Adipose tissue (tissue), 3 donors: Measurements from ENCODE around the gene CEACAM8. TPM values are rescaled to one million over a fixed set of nuclear protein-coding genes. Genes with fewer than 3 reads are reported as not detected.
"Not testable (repeated sequence)": the region's sequence is repeated elsewhere in the genome, so short reads cannot be mapped to it uniquely, and the experiment has no call there.

Experiments
- H3K27ac ChIP-seq: one replicate; pipeline ENCODE4 v1.5.1; 2013; ENCODE audit warnings: low read depth, low read length
- WGBS, 3 donors: extraction: QIAGEN DNeasy Blood & Tissue Kit; methylation state at CpG; one replicate each; pipeline ENCODE4 v1.1.7; 2013; 5-methylcytosine and 5-hydroxymethylcytosine counted together
- polyA plus RNA-seq, 3 donors: library from polyadenylated mRNA; stranded (reverse); fragments of 200-250 nt; gene quantifications; one replicate each; pipeline ENCODE4 v1.2.3, GENCODE V29; 2013
- donor health status: healthy with polysubstance abuse.
- donor health status: Bipolar disorder and iron deficiency.
- donor health status: healthy.

Gene CEACAM8
- polyA plus RNA-seq, 3 donors, result 0.04 to 0.67 TPM; not detected in 1

DNA sequence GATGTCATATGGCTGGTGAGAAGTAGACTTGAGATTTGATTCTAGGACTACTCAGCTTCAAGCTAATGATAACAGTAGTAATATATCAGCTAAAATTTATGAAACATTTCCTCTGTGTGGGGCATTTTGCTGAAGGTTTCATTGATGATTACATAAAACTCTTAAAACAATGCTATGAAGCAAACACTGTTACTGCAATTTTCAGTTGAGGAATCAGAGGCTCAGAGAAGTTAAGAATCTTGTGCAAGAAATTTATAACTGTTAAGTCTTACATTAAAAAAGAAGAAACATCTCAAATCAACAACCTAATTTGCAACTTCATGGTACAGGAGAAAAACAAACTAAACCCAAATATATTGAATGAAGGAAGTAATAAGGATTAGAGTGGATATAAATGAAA, 10.3 kb downstream of the CEACAM8 start:
- no peak overlapping the region for H3K27ac ChIP-seq

DNA sequence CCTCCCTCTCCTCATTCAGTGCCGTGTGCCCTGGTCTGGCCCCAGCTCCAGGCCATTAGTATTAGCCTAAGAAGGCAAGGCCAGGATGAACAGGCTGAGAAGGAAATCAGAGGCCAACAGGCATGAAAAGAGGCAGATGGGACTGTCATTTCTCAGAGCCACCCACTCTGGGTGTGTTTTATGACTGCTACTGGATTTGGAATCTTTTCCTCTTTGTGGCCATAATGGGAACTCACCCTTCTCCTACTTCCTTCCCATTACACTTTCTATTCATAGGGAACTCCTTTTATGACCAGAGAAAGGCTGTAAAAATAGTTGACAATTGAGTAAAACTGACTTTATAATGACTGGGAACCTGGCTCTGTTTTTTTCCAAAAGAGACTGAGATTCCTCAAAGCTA, 17.7 kb downstream of the CEACAM8 start:
- 50 to 79% (median 64%) methylated on average over 1 of the region's 1 CpG for WGBS, 3 donors
- H3K27ac ChIP-seq, result no peak overlapping the region

DNA sequence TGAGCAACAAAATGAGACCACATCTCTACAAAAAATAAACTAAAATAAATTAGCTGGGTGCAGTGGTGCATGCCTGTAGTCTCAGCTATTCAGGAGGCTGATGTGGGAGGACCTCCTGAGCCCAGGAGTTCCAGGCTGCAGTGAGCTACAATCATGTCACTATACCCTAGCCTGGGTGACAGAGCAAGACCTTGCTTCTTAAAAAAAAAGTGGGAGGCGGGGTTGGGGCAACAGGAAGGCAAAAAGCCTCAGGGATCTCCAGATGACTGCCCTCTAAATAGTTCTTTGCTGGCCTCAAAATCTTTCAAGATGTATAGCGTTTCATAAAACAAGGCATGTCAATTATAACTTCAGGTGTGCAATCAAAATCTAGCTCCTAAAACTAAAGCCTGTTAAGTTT, 18.5 kb downstream of the CEACAM8 start:
- H3K27ac ChIP-seq, result no peak overlapping the region
- 72 to 83% (median 73%) methylated on average over 2 of the region's 2 CpGs for WGBS, 3 donors

DNA sequence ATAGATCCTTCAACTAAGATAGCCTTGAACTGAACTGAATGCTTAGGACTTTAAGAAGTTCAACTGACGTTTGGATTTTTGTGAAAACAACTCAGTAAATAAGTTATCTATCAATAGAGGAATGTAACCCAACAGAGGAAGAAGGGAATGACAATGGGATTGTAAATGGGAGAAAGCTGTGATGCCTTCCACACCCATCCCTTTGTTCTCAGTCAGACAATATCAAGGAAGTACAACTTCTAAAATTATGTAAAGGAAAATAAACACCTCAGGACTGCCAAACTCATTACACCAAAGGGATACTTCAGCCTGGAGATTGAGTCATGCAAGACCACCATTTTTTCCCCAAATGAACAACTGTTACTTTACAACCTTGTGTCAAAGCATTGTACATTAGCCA, 21.1 kb downstream of the CEACAM8 start:
- WGBS, 3 donors, result 34 to 61% (median 47%) methylated on average over 1 of the region's 1 CpG
- no peak overlapping the region for H3K27ac ChIP-seq

DNA sequence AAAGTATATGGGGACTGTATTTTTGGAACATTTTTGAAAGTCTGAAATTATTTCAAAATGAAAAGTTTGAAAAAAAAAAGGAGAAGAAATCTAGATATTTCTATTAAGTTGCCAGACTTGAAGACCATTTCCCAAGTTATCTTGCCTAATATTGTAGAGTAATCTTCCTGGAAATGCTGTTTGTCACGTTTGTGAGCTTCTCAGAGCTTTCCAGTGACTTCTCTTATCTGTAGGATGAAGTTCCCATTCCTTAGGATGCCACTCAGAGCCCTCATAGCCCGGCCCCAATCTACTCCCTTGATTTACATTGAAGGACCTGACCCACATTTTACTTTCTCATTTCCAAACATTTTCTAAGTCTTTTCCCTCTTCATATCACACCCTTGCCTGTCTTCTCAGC, 23.6 kb downstream of the CEACAM8 start:
- no peak overlapping the region for H3K27ac ChIP-seq
- 35 to 45% (median 42%) methylated on average over 2 of the region's 2 CpGs for WGBS, 3 donors

DNA sequence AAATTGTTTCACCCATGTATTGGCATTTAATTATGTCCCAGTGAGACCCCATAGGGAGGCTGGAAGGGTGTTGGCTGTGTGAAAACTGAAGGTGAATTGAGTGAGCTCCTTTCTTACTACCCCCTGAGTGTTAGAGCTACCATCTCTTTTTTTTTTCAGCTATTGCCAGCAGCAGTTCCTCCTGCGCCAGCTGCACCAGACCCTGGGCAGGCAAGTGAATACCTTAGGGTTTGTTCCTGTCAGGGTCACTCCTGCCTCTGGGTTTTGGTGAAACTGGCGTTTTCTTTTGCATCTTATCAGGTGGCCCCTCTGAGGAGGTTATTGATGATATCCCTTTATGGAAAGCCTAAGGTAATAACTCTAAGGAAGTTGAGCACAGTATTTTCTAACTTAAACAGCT, 25.5 kb downstream of the CEACAM8 start:
- no peak overlapping the region for H3K27ac ChIP-seq
- WGBS, 3 donors, result 48 to 65% (median 64%) methylated on average over 2 of the region's 2 CpGs

DNA sequence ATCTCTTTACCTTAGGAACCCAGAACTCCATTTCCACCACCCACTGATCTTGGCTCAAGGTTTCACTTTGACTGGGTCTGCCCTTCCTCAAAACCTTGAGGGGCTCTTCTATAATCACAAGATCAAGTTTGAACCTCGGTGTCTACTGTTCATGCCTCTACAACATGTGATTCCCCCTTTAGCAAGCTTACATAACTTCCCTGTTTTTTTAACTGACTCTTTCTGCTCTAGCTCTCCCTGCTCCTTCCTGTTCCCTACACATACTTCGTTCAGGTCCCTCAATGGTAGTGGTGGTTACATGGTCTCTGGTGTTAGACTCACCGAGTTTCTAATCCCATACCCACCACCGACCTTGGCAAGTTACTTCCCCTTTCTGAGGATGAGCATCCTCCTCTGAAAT, 26.7 kb downstream of the CEACAM8 start:
- H3K27ac ChIP-seq, result no peak overlapping the region
- 41 to 57% (median 47%) methylated on average over 4 of the region's 4 CpGs for WGBS, 3 donors

DNA sequence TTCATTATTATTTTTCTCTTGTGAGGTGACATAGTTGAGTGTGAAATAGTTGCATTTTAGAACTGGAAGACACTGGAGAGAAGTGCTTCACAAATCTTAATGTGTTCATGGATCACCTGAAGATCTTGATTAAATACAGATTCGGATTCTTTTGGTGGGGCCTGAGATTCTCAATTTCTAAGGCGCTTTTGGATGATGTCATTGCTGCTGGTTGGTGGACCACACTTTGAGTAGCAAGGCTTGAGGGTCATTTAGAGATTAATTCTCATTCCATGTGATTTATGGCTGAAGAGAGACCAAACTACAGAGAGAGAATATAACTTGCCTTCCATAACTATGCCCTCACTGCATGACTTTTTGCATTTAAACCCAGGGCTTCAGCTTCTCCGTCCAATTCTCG, 27.2 kb downstream of the CEACAM8 start:
- WGBS, 3 donors, result 73 to 80% (median 76%) methylated on average over 4 of the region's 4 CpGs
- no peak overlapping the region for H3K27ac ChIP-seq

DNA sequence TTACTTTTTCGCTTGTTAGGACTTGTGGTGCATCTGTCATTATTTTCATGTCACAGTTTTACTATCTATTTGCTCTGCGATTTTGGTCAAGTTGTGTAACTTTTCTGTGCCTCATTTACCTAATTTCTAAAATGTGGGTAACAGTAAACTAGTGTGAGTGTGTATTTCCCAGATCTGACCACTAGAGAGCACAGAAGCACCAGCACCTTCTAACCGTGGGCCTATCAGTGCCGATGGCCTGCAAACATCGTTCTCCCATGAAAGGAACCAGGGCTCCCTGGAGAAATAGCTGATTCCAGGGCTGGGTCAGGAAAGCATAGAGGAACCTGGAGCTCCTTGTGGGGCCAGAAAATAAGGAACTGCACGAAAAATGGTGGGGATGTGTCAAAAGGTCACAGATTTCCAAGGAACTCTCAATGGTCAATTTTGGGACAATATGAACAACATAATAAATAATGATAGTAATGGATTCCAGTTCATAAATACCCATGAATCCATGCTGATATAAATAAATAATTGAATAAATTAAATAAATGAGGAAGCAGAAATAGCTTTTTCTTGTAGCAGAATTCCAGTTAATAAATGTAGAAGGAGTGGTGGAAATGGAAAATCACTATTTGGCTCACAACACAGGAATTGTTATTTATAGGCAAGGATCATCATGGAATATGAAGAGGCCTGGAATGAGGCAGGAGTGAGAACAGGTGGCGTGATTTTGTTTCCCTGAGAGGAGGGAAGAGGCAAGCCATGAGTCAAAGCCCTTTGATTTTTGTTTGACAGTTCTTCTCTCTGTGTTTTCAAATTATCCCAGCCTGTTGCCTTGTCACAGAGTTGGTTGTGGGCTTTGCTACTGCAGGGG, 31.1 kb downstream of the CEACAM8 start:
- no peak overlapping the region for H3K27ac ChIP-seq
- WGBS, 3 donors, result 17 to 20% (median 17%) methylated on average over 7 of the region's 7 CpGs

DNA sequence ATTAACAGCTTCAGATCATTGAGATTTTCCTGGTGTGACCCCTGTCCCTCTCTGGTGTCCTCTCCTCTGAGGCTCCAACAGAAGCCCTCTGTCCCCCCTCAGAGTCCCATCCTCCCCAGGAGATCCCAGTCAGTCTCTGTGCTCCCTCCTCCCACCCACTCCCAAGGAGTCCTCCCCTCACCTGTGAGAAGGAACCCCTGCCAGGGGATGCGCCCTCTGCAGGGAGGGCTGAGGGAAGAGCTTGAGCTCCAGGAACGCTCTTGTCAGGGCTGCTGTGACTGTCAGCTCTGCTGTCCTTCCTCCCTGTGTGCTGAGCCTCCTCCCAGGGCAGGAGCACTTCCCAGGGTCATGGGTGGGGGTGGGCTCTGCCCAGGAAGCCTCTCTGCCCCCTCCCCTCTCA, 33.2 kb downstream of the CEACAM8 start:
- H3K27ac ChIP-seq, result no peak overlapping the region
- WGBS, 3 donors, result 73 to 79% (median 79%) methylated on average over 2 of the region's 2 CpGs

DNA sequence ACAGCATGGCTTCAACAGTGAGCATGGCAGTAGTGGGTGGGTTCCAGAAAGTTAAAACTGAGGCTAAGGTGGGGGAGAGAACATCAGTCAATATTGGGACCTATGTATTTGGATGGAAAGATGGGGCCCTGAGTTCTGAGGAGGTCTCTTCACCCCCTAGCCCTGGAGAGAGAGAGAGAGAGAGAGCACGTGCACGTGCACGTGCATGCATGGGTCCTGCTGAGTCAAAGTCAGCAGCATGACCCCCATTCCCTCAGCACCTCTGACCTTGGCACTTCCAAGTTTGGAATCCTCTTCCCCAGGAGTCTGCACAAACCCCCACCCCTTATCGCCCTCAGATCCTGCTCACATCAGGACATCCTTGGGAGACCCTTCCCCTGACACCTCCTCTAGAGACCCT, 34.0 kb downstream of the CEACAM8 start:
- 61 to 84% (median 79%) methylated on average over 4 of the region's 4 CpGs for WGBS, 3 donors

DNA sequence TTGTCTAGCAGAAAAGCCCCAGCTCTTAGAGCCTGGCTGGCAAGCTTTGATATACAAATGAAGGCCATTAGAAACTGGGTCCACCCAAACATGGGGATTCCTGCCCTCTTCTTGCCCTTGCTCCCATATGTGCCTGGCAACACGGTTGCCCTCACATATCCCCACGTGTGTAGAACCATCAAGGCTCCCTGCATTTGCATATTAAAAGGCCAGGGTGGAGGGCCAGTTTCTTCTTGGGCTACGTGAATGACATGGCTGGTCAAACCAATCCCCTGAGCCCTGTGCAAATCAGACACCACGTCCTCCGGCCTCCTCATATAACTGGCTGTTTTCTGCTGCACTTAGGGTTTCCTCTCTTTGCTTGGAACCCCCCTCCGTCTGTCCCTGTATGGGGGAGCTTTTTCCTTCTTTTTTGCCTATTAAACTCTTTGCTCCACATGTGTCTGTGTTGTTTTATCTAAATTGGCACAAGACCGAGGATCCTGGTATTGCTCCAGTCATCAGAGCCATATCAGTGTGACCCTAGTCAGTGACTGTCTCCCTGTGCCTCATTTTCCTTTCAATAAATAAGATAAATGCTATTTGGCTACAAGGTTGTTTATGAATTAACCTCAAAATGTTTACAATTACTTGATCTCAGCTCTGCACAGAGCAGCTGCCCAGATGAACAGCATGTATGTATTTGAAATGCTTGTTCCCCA, 36.1 kb downstream of the CEACAM8 start:
- WGBS, 3 donors, result 46 to 63% (median 62%) methylated on average over 7 of the region's 7 CpGs
- no peak overlapping the region for H3K27ac ChIP-seq

More for the DNA sequence above, 34.0 kb downstream of the CEACAM8 start:
- no peak overlapping the region for H3K27ac ChIP-seq

DNA sequence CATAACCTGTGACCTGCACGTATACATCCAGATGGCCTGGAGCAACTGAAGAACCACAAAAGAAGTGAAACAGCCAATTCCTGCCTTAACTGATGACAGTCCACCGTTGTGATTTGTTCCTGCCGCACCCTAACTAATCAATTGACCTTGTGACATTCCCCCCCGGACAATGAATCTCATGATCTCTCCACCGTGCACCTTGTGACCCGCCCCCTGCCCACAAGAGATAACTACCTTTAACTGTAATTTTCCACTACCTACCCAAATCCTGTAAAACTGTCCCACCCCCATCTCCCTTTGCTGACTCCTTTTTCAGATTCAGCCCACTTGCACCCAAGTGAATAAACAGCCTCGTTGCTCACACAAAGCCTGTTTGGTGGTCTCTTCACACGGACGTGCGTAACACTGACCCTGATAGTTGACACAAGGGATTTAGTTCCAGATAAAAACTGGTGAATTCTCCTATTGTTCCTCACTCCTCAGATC, 37.3 kb downstream of the CEACAM8 start:
- not testable (repeated sequence) for H3K27ac ChIP-seq
- WGBS, 3 donors, result 48 to 85% (median 83%) methylated on average over 10 of the region's 10 CpGs

DNA sequence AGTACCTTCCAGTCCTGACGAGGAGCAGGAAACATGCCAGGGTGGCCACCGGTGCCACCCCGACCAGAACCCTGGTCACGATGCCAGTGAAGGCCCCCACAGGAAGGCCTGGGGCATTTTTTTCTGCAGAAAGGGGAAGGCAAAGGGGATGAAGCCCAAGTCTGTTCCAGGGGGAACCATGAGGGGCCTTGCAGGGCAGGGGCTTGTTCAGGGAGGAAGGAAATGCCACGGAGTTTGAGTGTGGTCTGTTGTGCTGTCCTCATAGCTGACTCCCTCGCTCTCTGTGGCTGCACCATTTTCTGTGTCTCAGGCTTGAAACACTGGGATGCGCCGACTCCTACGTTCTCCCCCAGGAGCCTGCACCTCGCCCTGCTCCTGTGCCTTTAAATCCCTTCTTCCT, 38.9 kb downstream of the CEACAM8 start:
- no peak overlapping the region for H3K27ac ChIP-seq
- WGBS, 3 donors, result 37 to 59% (median 43%) methylated on average over 10 of the region's 10 CpGs

DNA sequence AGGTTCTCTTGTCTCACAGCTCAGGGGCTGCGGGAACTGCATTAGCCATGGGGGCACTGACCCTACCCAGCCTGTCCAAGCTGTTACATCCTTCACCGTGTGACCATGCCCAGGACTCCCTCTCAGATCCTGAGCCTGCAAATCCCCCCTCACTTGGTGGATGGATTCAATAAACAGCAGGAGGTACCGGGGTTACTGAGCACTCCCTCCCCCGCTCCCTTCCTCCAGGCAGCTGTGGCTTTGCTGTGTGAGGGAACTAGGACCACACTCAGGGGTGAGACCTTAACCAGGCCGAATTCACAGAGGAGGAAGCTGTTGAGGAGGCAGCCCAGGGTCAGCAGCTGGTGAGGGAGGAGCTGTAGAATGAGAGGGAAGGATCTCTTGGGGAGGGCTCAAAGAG, 39.4 kb downstream of the CEACAM8 start:
- 32 to 41% (median 34%) methylated on average over 5 of the region's 5 CpGs for WGBS, 3 donors
- H3K27ac ChIP-seq, result no peak overlapping the region

DNA sequence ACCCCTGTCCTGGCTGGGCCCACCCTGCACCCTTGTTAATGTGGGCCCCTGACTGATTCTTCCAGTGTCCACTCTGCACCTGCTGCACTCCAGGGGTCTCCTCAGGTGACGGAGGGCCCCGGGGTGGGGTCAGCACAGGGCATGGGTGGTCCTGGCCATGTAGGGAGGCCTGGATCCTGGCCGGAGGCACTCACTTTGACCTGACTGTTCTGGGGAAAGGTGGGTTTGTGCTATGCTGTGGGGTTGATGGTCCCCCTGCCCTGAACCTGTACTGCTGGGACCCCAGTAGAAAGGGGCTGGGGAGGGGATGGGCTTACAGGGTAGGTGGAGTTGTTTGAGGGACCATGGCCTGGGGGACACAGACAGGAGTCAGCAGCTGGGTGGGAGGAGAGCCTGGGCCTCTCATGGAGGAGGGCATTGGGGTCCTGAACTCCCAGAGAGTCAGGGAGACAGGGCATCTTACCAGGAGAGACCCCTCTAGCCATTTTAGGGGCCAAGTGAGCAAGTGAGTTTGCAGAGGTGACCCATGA, 40.6 kb downstream of the CEACAM8 start:
- no peak overlapping the region for H3K27ac ChIP-seq
- WGBS, 3 donors, result 87 to 89% (median 88%) methylated on average over 3 of the region's 3 CpGs

DNA sequence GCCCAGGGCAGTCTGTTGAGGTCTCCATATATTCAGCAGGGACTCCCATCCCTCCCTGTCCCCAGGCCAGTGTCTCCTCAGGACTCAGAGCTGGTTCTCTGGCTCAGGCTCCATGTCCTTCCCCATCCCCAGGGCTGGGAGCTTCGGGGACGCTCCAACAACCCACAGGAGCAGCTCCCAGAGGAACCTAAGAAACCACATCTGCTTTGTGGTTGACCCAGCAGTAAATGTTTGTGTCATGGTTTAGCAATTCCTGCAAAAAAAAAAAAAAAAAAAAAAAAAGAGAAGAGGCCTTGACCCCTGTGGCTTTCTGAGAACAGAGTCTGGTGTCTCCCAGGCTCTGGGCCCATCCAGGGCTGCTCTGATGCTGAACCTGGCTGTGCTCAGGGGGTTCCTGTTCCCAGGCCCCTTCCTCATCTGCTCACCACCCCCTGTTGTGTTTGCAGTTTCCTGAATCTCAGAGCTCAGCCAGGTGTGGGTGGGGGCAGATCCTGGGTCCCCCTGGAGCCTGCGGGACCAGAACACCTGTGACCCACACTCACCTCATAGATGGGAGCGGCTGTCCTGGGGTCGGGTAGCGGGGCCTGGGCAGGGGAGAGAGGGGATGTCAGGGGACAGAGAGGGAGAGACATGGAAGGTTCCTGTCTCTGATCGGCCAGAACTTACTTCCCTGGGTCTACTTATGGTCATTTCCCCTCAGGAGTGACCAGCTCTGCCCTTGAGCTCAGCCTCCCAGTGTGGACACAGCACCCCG, 41.3 kb downstream of the CEACAM8 start:
- WGBS, 3 donors, result 58 to 70% (median 59%) methylated on average over 7 to 8 of the region's 8 CpGs

DNA sequence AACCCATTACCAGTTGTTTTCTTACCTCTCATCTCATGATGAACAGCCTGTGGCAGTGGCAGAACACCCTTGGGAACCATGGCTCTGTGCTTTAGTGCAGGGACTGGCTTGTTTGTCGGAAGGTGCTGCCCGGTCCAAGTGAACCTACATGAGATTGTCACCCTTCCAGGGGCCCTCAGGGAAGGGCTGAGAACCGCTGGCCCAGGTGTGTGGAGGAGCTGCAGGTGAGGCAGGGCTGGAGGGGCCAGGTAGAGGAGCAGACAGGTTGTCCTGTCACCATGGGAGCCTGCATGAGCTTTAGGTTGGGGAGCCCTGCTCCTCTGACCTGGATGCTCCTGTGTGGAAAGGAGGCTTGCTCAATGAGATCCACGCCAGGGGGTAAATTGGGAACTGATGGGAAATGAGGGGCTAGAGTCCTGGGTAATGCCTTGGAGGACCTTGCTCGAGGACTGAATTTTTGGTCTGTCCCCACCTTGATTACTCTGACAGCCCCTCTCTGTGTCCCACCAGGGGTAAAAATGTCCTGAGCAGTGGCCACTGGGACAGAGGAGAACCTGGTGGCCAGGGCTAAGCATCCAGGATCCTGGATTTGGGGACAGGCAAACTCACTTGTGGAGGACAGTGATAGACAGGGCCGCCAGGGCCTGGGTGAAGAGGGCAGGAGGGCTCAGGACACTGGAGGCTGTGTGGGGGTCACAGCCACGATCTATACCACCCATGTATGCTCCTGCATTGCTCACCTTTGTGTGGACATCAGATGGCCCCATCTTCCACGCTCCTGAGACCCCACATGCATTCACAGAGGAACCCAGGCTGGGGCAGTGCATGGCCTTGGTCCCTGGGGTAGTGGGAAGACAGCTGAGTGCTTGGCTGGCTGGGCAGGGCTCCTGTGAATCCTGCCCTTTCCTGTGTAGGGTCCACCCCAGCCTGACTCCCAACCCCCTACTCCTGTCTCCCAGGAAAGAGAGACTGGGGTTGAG, 42.3 kb downstream of the CEACAM8 start:
- no peak overlapping the region for H3K27ac ChIP-seq
- WGBS, 3 donors, result 78 to 91% (median 90%) methylated on average over 8 of the region's 8 CpGs

More for the DNA sequence above, 41.3 kb downstream of the CEACAM8 start:
- no peak overlapping the region for H3K27ac ChIP-seq
